ENCODE results near the gene HAGHL.

DNA sequence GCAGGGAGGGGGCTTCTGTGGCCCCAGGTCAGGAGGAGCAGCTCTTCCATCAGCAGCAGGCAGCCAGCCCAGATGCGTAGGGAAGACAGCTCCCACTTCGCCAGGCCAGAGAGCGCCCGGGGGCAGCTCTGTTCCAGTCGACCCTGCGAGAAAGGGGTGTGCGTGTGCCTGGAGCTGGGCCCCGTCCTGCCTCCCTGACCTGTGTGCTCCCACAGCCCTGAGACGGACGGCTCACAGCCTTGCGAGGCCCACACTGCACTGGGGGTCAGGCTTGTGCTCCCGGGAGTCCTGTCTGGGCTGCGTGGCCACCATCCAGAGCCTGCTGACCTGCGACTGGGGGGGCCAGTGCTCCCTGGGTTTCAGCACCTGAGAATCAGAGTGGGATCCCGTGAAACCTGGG, 33.2 kb downstream of the HAGHL start:
- no peak for TF ChIP-seq POLR2A (IDR thresholded peaks at IDR 0.05; ENCODE audit: low read depth, low read length)
- TF ChIP-seq TAF1 (IDR thresholded peaks at IDR 0.05; ENCODE audit: low read depth, low read length): no peak
- TF ChIP-seq POLR2AphosphoS5 (IDR thresholded peaks at IDR 0.05; ENCODE audit: low read depth, low read length): no peak
- no peak for TF ChIP-seq SPI1 (IDR thresholded peaks at IDR 0.05; ENCODE audit: low read depth, low read length)
- TF ChIP-seq PAX5 (IDR thresholded peaks at IDR 0.05; ENCODE audit: insufficient read depth, low read length, severe bottlenecking): no peak

Measured in GM12891 (cell line).